GM21619 (cell line): ENCODE results near the gene KDM1A.
"Not testable (repeated sequence)": the region's sequence is repeated elsewhere in the genome, so short reads cannot be mapped to it uniquely, and the experiment has no call there.

Experiments used
- ATAC-seq: cut with Tn5 transposase; IDR thresholded peaks from one replicate; pipeline ENCODE4 v1.9.1; 2021; ENCODE audit not compliant: unreplicated experiment

Gene KDM1A

GRCh38 chr1:23019094-23019862, at the start of gene KDM1A:
Gene KDM1A (plus strand): TSS chr1:23019468. CDS start chr1:23019597, 129 bp downstream.
- ATAC-seq = peak; percentile 92

- ATAC-seq = no peak
Observed at GRCh38 chr1:22970096-22970495, 49.2 kb upstream of the KDM1A start.

DNA sequence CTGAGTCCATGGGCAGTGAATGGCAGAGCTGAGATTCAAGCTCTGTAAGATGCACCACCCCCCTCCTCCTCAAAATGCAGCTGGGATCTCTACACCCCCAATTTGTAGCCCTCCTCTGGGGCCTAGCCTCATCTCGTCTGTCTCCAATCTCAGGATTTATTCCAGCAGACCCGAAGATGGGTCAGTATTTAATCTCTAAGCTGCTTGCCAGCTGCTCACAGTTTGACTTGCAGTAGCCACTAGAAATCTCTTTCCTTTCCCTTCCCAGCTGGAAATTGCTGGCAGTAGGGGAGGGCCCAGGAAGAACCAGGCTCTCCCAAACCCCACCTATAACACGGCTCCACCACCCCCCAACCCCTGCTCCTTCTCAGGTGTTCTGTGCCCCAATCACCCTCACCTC, 48.1 kb upstream of the KDM1A start:
- no peak for ATAC-seq

DNA sequence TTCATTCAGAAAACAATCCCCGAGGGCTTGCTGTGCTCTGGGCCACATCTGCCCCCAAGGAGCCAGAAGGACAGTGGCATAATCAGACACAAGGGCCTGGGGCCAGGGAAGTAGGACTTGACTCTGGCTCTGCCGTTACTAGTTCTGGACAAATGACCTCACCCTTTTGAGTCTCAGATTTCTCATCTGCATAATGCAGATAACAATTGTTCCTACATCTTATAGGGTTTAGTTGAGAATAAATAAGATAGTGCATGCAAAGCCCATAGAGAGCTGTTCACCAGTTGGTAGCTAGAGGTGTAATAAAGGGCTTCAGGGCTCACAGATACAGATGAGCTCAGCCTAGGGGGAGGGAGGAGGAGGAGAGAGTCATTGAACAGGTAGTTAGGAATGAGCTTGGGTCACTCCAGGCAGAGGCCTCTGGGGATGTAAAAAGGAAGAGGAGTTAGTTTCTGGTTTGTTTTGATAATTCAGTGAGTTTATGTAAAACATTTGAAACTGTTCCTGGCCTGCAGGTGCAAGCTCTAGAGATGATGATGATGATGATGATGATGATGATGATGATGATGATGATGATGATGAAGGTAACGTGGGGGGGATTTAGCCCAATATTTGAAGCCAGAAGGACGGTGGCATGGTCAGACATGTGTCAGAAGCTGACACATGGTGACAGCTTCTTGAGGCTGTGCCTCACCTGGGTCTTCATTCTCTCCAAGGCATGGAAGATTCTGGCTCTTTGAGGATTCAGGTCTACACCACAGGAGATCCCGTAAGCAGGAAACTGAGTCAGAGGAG, 47.5 kb upstream of the KDM1A start:
- no peak for ATAC-seq

- no peak for ATAC-seq
Observed at GRCh38 chr1:22972760-22973159, 46.5 kb upstream of the KDM1A start, which contains the start of gene LACTBL1. Gene LACTBL1 (minus strand): TSS chr1:22972866. CDS start chr1:22972316, 550 bp downstream.

DNA sequence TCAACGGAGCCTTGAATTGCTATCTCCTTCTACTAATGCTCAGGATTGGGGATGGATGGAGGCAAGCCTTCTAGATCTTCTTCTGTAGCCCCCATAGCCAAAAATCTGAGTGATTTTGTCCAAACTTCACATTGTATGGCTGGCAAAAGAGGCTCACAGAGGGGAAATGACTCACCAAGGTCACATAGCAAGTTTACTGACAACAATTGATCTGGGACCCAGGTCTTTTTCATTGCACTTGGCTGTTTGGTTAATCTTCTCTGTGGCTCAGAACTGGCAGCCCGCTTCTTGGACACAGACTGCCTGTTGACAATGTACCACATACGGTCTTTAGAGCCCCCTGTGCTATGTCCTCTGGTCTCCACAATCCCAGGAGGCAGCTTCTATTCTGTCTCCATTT, 43.6 kb upstream of the KDM1A start:
- no peak for ATAC-seq

- no peak for ATAC-seq
Observed at GRCh38 chr1:22976127-22976460, 43.2 kb upstream of the KDM1A start.

DNA sequence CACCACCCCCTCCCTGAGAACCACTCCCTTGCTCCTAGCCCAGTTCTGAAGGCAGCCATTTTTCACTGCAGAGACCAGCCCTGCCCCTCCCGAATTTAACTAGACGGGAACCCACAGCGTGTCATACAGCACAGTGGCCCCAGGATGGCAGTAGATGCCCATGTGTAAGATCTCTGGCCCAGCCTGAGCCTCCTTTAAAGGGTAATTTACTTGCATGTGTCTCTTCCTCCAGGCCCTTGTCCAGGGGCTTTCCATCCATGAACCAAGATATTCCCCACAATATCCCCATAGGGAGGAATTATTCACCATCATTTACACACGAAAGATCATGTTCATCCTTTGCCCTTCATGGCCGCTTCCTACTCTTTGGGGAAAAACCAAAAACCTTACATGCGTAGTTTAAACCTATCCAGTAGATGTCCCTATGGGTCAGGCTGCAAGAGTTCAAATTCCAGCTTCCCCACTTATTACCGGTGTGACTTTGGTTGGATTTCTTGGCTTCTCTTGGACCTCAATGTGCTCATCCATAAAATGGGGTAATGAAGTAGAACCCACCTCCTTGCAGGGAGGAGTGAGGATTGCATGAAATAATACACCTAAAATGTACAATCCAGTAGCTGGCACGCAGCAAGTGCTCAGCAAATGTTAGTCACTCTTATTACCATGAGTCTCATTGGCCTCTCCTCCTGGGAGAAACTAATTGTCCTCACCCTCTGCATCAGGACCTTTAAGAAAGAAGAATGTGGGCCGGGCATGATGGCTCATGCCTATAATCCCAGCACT, 42.6 kb upstream of the KDM1A start:
- ATAC-seq = peak; percentile 50

DNA sequence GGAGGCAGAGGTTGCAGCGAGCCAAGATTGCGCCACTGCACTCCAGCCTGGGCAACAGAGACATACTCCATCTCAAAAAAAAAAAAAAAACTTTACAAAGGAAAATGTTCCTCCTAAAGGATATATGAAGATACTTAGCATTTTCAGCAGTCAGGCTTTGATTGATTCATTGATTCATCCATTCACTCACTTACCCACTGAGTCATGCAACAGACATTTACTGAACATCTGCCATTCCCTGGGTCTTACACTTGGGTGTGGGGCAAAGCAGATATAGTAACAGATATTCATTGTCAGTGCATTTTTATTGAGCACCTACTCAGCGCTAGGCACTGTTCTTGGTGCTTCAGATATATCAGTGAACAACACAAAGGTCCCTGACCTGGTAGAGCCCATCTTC, 41.0 kb upstream of the KDM1A start:
- ATAC-seq = no peak

DNA sequence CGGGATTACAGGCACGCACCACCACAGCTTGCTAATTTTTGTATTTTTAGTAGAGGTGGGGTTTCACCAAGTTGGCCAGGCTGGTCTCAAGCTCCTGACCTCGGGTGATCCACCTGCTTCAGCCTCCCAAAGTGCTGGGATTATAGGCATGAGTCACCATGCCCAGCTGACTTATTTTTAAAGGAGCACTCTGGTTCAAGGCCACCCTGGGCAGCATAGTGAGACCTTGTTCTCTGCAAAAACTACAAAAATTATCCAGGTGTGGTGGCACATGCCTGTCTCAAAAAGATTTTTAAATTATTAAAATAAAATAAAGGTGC, 38.8 kb upstream of the KDM1A start:
- ATAC-seq = not testable (repeated sequence)

- ATAC-seq = no peak
Observed at GRCh38 chr1:22983944-22984343, 35.3 kb upstream of the KDM1A start.

- not testable (repeated sequence) for ATAC-seq
Observed at GRCh38 chr1:22992384-22992783, 26.9 kb upstream of the KDM1A start.

- not testable (repeated sequence) for ATAC-seq
Observed at GRCh38 chr1:22993220-22993795, 26.0 kb upstream of the KDM1A start.

GRCh38 chr1:22995774-22996173, 23.5 kb upstream of the KDM1A start:
- ATAC-seq = no peak

DNA sequence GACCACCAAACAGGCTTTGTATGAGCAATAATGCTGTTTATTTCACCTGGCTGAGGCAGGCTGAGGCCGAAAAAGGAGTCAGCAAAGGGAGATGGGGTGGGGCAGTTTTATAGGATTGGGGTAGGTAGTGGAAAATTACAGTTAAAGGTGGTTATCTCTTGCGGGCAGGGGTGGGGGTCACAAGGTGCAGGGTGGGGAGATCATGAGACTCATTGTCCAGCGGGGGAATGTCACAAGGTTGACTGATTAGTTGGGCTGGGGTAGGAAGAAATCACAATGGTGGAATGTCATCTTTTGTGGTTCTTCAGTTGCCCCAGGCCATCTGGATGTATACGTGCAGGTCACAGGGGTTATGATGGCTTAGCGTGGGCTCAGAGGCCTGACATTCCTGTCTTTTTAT, 21.7 kb upstream of the KDM1A start:
- not testable (repeated sequence) for ATAC-seq

DNA sequence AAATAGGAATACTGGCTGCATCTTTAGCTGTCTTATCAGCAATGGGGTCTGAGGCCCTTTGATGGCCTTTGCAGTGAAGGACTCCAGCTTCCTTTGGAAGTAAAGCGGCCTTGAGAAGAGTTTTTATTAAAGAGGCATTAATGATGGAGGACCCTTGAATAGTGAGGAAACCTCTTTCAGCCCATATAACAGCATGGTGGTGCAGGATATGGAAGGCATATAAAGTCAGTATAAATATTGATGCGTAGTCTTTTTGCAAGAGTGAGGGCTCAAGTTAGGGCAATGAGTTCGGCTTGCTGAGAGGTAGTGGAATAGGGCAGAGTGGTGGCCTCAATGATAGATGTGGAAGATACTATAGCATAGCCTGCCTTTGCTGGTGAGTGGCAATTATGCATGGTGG, 19.1 kb upstream of the KDM1A start:
- ATAC-seq = not testable (repeated sequence)

- not testable (repeated sequence) for ATAC-seq
Observed at GRCh38 chr1:23002218-23002617, 17.1 kb upstream of the KDM1A start.

- ATAC-seq = no peak
Observed at GRCh38 chr1:23004112-23004511, 15.2 kb upstream of the KDM1A start.

DNA sequence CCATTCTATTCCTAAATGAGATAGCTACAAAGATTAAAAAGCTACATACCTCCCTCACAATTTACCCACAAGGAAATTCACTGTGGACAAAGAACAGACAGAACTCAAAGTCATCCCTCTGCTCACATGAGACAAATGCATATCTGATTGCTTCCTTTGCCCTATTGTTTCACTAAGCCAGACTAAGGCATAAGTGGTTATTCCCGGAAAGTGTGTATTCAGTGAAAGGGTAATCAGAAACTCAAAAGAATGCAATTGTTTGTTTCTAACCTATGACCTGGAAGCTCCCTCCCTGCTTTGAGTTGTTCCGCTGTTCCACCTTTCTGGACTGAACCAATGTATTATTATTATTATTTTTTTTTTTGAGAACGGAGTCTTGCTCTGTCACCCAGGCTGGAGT, 14.5 kb upstream of the KDM1A start:
- ATAC-seq = not testable (repeated sequence)

- ATAC-seq = no peak
Observed at GRCh38 chr1:23007106-23007505, 12.2 kb upstream of the KDM1A start.

DNA sequence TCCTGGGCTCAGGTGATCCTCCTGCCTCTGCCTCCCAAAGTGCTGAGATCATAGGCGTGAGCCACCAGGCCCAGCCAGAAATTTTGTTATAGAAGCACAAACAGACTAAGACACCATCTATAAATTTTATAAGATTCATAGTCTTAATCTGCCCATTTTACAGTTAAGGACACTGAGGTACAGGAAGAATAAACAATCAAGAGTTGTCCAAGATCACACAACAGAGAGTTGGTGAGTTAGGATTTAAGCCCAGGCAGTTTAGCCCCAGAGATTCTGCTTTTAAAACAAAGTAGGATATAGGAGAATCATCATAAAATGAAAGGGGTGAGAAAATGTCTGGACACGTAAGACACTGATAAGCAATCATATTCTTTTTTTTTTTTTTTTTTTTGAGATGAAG, 10.4 kb upstream of the KDM1A start:
- no peak for ATAC-seq
